GM23338 (cell line): ENCODE results near the gene DHRS4L2.

Experiments used
- EZH2phosphoT487 ChIP-seq: fragments of 200-600 bp; sonication (generic); IDR thresholded peaks from one replicate; pipeline ENCODE4 v1.8.1; 2018; ENCODE audit warnings: antibody characterized with exemption; ENCODE audit not compliant: unreplicated experiment
- TF ChIP-seq, protein P1 (sequence below), 2 experiments: fragments of 200-600 bp in 1 of 2; sonication (generic) in 1 of 2; conservative IDR thresholded peaks; 2 replicates each; pipeline versions ENCODE4 v1.5.1 to v1.6.1; 2016 to 2017; ENCODE audit warnings: antibody characterized with exemption in 2 of 2, low read depth in 2 of 2, mild to moderate bottlenecking in 2 of 2, moderate library complexity in 1 of 2

DNA sequence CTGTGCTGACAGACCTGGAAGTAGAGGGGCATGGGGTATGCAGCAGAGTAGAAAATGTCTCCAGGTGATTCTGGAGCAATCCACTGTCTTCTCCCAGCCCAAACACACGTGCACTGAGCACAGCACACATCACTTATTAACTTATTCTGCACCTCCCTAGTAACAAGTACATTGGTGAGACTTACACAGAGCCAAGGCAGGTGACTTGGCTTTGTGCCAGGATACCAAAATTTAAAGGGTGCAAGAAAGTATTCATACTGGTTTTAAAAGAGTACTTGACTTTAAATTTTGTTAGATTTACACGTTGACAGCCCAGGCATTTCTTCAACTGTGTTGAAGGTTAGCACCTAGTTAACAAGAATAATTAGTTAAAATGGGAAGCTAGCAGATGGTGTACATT is 52.0 kb downstream of the DHRS4L2 start:
- TF ChIP-seq EZH2phosphoT487: no peak
- TF ChIP-seq, protein P1, sequence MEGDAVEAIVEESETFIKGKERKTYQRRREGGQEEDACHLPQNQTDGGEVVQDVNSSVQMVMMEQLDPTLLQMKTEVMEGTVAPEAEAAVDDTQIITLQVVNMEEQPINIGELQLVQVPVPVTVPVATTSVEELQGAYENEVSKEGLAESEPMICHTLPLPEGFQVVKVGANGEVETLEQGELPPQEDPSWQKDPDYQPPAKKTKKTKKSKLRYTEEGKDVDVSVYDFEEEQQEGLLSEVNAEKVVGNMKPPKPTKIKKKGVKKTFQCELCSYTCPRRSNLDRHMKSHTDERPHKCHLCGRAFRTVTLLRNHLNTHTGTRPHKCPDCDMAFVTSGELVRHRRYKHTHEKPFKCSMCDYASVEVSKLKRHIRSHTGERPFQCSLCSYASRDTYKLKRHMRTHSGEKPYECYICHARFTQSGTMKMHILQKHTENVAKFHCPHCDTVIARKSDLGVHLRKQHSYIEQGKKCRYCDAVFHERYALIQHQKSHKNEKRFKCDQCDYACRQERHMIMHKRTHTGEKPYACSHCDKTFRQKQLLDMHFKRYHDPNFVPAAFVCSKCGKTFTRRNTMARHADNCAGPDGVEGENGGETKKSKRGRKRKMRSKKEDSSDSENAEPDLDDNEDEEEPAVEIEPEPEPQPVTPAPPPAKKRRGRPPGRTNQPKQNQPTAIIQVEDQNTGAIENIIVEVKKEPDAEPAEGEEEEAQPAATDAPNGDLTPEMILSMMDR (conservative IDR thresholded peaks at IDR 0.05; ENCODE audit: low read depth in 2 of 2): no peak
